H1 (cell line): ENCODE results near the gene ZFAND4. TPM values are rescaled to one million over a fixed set of nuclear protein-coding genes. Genes with fewer than 3 reads are reported as not detected.

Experiments used
- NRF1 ChIP-seq: IDR thresholded peaks from 2 replicates; pipeline ENCODE4 v1.6.1; 2011; ENCODE audit warnings: mild to moderate bottlenecking, low read depth, low read length, improper control_type of control experiment
- PHF8 ChIP-seq: fragments of 200-600 bp; sonication (generic); conservative IDR thresholded peaks from 2 replicates; pipeline ENCODE4 v1.7.1; 2012; ENCODE audit warnings: low read depth, mild to moderate bottlenecking, inconsistent platforms, low read length, moderate library complexity
- RAD21 ChIP-seq, 2 experiments: IDR thresholded peaks in 1 of 2; conservative IDR thresholded peaks in 1 of 2; 2 replicates each; pipeline ENCODE4 v1.6.1; 2011; ENCODE audit warnings: low read depth in 2 of 2, low read length in 2 of 2, improper control_type of control experiment in 1 of 2, inconsistent platforms in 1 of 2, mild to moderate bottlenecking in 1 of 2, moderate library complexity in 1 of 2
- SAP30 ChIP-seq: fragments of 300-600 bp; sonication (generic); IDR thresholded peaks from 2 replicates; pipeline ENCODE4 v1.7.1; 2012; ENCODE audit warnings: low read length, moderate library complexity, mild to moderate bottlenecking, inconsistent platforms; ENCODE audit not compliant: insufficient read depth, insufficient replicate concordance
- TAF7 ChIP-seq: optimal IDR thresholded peaks from 2 replicates; pipeline ENCODE3; 2011; ENCODE audit warnings: low read depth, mild to moderate bottlenecking, inconsistent platforms, low read length, moderate library complexity, borderline replicate concordance
- TCF12 ChIP-seq: IDR thresholded peaks from 2 replicates; pipeline ENCODE4 v1.6.1; 2011; ENCODE audit warnings: low read depth, mild to moderate bottlenecking, low read length
- polyA plus RNA-seq, 7 experiments: library from polyadenylated mRNA; depleted of rRNA in 3 of 7; stranded (reverse) in 5 of 7; unstranded in 2 of 7; fragments of >200 nt in 5 of 7; fragments of 200-250 nt in 2 of 7; gene quantifications; 1 replicate in 5 of 7; 2 replicates in 1 of 7; 4 replicates in 1 of 7; pipeline versions ENCODE4 v1.2.1 to v1.2.3, GENCODE V29; 2011 to 2013; ENCODE audit warnings: missing spikeins in 2 of 7, mixed read lengths in 2 of 7
- total RNA-seq: library from RNA; stranded (reverse); fragmentation: NEBNext Ultra II Directional; extraction: Animal tissue kit (Norgen Biotek cat#: 25700); gene quantifications from 2 replicates; pipeline ENCODE4 v1.2.1, GENCODE V29; 2021
- TF ChIP-seq, protein P1 (sequence below): fragments of 300-600 bp; sonication (generic); IDR thresholded peaks from 2 replicates; pipeline ENCODE4 v1.7.1; 2012; ENCODE audit warnings: low read length, moderate library complexity, mild to moderate bottlenecking, inconsistent platforms; ENCODE audit not compliant: insufficient replicate concordance

The ZFAND4 gene
- total and polyA plus RNA-seq, 2 of the 8 experiments (the other 6 are each of a cell fraction or from before 2014, with no cell fraction given): 2.8 to 17.8 TPM

GRCh38 chr10:45602082-45602730, 70.4 kb downstream of the ZFAND4 start (continued):
- TF ChIP-seq, protein P1, sequence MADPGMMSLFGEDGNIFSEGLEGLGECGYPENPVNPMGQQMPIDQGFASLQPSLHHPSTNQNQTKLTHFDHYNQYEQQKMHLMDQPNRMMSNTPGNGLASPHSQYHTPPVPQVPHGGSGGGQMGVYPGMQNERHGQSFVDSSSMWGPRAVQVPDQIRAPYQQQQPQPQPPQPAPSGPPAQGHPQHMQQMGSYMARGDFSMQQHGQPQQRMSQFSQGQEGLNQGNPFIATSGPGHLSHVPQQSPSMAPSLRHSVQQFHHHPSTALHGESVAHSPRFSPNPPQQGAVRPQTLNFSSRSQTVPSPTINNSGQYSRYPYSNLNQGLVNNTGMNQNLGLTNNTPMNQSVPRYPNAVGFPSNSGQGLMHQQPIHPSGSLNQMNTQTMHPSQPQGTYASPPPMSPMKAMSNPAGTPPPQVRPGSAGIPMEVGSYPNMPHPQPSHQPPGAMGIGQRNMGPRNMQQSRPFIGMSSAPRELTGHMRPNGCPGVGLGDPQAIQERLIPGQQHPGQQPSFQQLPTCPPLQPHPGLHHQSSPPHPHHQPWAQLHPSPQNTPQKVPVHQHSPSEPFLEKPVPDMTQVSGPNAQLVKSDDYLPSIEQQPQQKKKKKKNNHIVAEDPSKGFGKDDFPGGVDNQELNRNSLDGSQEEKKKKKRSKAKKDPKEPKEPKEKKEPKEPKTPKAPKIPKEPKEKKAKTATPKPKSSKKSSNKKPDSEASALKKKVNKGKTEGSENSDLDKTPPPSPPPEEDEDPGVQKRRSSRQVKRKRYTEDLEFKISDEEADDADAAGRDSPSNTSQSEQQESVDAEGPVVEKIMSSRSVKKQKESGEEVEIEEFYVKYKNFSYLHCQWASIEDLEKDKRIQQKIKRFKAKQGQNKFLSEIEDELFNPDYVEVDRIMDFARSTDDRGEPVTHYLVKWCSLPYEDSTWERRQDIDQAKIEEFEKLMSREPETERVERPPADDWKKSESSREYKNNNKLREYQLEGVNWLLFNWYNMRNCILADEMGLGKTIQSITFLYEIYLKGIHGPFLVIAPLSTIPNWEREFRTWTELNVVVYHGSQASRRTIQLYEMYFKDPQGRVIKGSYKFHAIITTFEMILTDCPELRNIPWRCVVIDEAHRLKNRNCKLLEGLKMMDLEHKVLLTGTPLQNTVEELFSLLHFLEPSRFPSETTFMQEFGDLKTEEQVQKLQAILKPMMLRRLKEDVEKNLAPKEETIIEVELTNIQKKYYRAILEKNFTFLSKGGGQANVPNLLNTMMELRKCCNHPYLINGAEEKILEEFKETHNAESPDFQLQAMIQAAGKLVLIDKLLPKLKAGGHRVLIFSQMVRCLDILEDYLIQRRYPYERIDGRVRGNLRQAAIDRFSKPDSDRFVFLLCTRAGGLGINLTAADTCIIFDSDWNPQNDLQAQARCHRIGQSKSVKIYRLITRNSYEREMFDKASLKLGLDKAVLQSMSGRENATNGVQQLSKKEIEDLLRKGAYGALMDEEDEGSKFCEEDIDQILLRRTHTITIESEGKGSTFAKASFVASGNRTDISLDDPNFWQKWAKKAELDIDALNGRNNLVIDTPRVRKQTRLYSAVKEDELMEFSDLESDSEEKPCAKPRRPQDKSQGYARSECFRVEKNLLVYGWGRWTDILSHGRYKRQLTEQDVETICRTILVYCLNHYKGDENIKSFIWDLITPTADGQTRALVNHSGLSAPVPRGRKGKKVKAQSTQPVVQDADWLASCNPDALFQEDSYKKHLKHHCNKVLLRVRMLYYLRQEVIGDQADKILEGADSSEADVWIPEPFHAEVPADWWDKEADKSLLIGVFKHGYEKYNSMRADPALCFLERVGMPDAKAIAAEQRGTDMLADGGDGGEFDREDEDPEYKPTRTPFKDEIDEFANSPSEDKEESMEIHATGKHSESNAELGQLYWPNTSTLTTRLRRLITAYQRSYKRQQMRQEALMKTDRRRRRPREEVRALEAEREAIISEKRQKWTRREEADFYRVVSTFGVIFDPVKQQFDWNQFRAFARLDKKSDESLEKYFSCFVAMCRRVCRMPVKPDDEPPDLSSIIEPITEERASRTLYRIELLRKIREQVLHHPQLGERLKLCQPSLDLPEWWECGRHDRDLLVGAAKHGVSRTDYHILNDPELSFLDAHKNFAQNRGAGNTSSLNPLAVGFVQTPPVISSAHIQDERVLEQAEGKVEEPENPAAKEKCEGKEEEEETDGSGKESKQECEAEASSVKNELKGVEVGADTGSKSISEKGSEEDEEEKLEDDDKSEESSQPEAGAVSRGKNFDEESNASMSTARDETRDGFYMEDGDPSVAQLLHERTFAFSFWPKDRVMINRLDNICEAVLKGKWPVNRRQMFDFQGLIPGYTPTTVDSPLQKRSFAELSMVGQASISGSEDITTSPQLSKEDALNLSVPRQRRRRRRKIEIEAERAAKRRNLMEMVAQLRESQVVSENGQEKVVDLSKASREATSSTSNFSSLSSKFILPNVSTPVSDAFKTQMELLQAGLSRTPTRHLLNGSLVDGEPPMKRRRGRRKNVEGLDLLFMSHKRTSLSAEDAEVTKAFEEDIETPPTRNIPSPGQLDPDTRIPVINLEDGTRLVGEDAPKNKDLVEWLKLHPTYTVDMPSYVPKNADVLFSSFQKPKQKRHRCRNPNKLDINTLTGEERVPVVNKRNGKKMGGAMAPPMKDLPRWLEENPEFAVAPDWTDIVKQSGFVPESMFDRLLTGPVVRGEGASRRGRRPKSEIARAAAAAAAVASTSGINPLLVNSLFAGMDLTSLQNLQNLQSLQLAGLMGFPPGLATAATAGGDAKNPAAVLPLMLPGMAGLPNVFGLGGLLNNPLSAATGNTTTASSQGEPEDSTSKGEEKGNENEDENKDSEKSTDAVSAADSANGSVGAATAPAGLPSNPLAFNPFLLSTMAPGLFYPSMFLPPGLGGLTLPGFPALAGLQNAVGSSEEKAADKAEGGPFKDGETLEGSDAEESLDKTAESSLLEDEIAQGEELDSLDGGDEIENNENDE: no peak
- TF ChIP-seq TCF12 (no peak), NRF1 (no peak), TAF7 (no peak), PHF8 (no peak), SAP30 (no peak), RAD21 (IDR thresholded peaks at IDR 0.05 in 1 of 2, conservative IDR thresholded peaks at IDR 0.05 in 1 of 2; ENCODE audit: low read depth in 2 of 2, low read length in 2 of 2) (no peak)
